GM12878 (cell line): ENCODE measurements around the gene CARD14. TPM values are rescaled to one million over a fixed set of nuclear protein-coding genes. Genes with fewer than 3 reads are reported as not detected.

ENCODE experiments used
- ATAC-seq: fragments of 200-7000 bp; cut with Tn5 transposase; 3 replicates; pipeline ENCODE4 v1.9.1; 2020; ENCODE audit warnings: mild to moderate bottlenecking, moderate library complexity
- BruUV-seq: library from RNA; stranded (reverse); fragments of 400-500 nt; replicated peaks from 2 replicates; lab custom pipeline; 2021; lab: Mats Ljungman, UMichigan
- CTCF ChIA-PET: fragments of 300-600 bp; sonication (Branson Sonifier 250); formaldehyde crosslinking; extraction: SDS; loops from one replicate; lab custom pipeline; 2021; ENCODE audit warnings: inconsistent platforms; lab: Yijun Ruan, JAX
- POLR2A ChIA-PET: fragments of 350-600 bp; formaldehyde crosslinking; extraction: SDS; loops from one replicate; lab custom pipeline; 2021; ENCODE audit warnings: inconsistent platforms; lab: Charles Lee
- RAD21 ChIA-PET: fragments of 300-600 bp; sonication (Branson Sonifier 250); formaldehyde crosslinking; loops from one replicate; lab custom pipeline; 2023; ENCODE audit warnings: antibody characterized with exemption; ENCODE audit not compliant: unreplicated experiment; lab: Charles Lee
- SMC1A ChIA-PET: fragments of 300-600 bp; sonication (Branson Sonifier 250); formaldehyde crosslinking; loops from one replicate; lab custom pipeline; 2023; ENCODE audit not compliant: unreplicated experiment, uncharacterized antibody; lab: Charles Lee
- DNase-seq: peaks from one replicate; pipeline ENCODE4 v3.0.0-alpha.2; 2011; ENCODE audit warnings: low read depth, low spot score
- FAIRE-seq: peaks from 3 replicates; lab custom pipeline; 2011; peaks lifted over from hg19 to GRCh38; lab: Jason Lieb, UNC
- H2AFZ ChIP-seq: 2 replicates; pipeline ENCODE4 v1.6.0; 2011; ENCODE audit warnings: low read depth, low read length, control low read depth; ENCODE audit not compliant: control insufficient read depth
- H3K27ac ChIP-seq: 2 replicates; pipeline ENCODE4 v1.5.1; 2011; ENCODE audit warnings: control low read depth; ENCODE audit not compliant: control insufficient read depth, insufficient read depth
- H3K27me3 ChIP-seq, 2 experiments: replicated peaks in 1 of 2; 2 replicates each; pipeline versions ENCODE4 v1.6.0 to v1.6.1; 2011; ENCODE audit warnings: low read length in 1 of 2; ENCODE audit not compliant: control insufficient read depth in 2 of 2, insufficient read depth in 2 of 2
- H3K36me3 ChIP-seq, 2 experiments: 2 replicates each; pipeline ENCODE4 v1.5.1; 2011; ENCODE audit warnings: low read length in 1 of 2; ENCODE audit not compliant: control insufficient read depth in 2 of 2, insufficient read depth in 2 of 2
- H3K4me1 ChIP-seq: 2 replicates; pipeline ENCODE4 v1.6.1; 2011; ENCODE audit warnings: mild to moderate bottlenecking, low read length, moderate library complexity, mixed read lengths; ENCODE audit not compliant: control insufficient read depth, insufficient read depth
- H3K4me2 ChIP-seq: 2 replicates; pipeline ENCODE4 v1.6.0; 2011; ENCODE audit warnings: control low read depth; ENCODE audit not compliant: control insufficient read depth, insufficient read depth
- H3K4me3 ChIP-seq: fragments of 200-600 bp; sonication (generic); 2 replicates; pipeline ENCODE4 v1.5.1; 2016
- H3K79me2 ChIP-seq: 2 replicates; pipeline ENCODE4 v1.6.0; 2011; ENCODE audit warnings: low read length; ENCODE audit not compliant: control insufficient read depth, insufficient read depth
- H3K9ac ChIP-seq: 2 replicates; pipeline ENCODE4 v1.8.0; 2011; ENCODE audit warnings: low read length, control low read depth, mixed read lengths; ENCODE audit not compliant: control insufficient read depth, insufficient read depth
- H3K9me3 ChIP-seq: replicated peaks from 3 replicates; pipeline ENCODE4 v1.5.1; 2011; ENCODE audit warnings: mild to moderate bottlenecking, low read length; ENCODE audit not compliant: control insufficient read depth, insufficient read depth
- H4K20me1 ChIP-seq: 2 replicates; pipeline ENCODE4 v1.6.0; 2011; ENCODE audit not compliant: control insufficient read depth, insufficient read depth
- BRCA1 ChIP-seq: IDR thresholded peaks from 2 replicates; pipeline ENCODE4 v1.6.1; 2011; ENCODE audit warnings: low read depth, low read length, improper control_type of control experiment
- HDAC6 ChIP-seq: fragments of 200-600 bp; sonication (generic); IDR thresholded peaks from one replicate; pipeline ENCODE4 v1.8.0; 2017; ENCODE audit warnings: antibody characterized with exemption; ENCODE audit not compliant: unreplicated experiment
- KDM1A ChIP-seq: fragments of 200-600 bp; sonication (generic); IDR thresholded peaks from 2 replicates; pipeline ENCODE4 v1.6.1; 2016; ENCODE audit warnings: borderline replicate concordance
- MTA3 ChIP-seq: IDR thresholded peaks from 2 replicates; pipeline ENCODE4 v1.6.1; 2012; ENCODE audit warnings: low read length, inconsistent platforms, borderline replicate concordance
- PAX8 ChIP-seq: fragments of 450-650 bp; IDR thresholded peaks from 2 replicates; pipeline ENCODE4 v1.6.1; 2017; ENCODE audit warnings: mild to moderate bottlenecking, moderate library complexity
- SREBF1 ChIP-seq: IDR thresholded peaks from 2 replicates; pipeline ENCODE4 v1.6.1; 2012; ENCODE audit warnings: mild to moderate bottlenecking, low read length
- ZNF687 ChIP-seq: fragments of 450-650 bp; IDR thresholded peaks from 2 replicates; pipeline ENCODE4 v1.6.1; 2017; ENCODE audit warnings: mild to moderate bottlenecking, moderate library complexity
- ZZZ3 ChIP-seq: IDR thresholded peaks from 2 replicates; pipeline ENCODE4 v1.6.1; 2011; ENCODE audit warnings: low read depth; ENCODE audit not compliant: control insufficient read depth, insufficient read length
- WGBS: methylation state at CpG from one replicate; pipeline ENCODE4 v1.1.6; 2016; ENCODE audit warnings: low lambda C conversion rate; ENCODE audit not compliant: insufficient replicate concordance, insufficient coverage; ENCODE audit errors: missing lambda C conversion rate; 5-methylcytosine and 5-hydroxymethylcytosine counted together
- in situ Hi-C: fragments of 300-500 bp; cut with MboI; formaldehyde crosslinking; loops from 9 replicates; pipeline ENCODE4 v1.14.3; 2018; ENCODE audit warnings: mixed read lengths
- intact Hi-C: fragments of 100-400 bp; cut with micrococcal nuclease; formaldehyde crosslinking; loops from one replicate; pipeline ENCODE4 v1.14.2; 2022; ENCODE audit not compliant: unreplicated experiment
- polyA plus RNA-seq, 11 experiments: library from polyadenylated mRNA; depleted of rRNA in 4 of 11; unstranded in 6 of 11; stranded (reverse) in 5 of 11; fragments of >200 nt; fragmentation: Nextera tagmentation in 4 of 11; fragmentation: Illumina TruSeq in 1 of 11; extraction: Ambion mirVana in 4 of 11; extraction: Trizol in 1 of 11; gene quantifications; 1 replicate in 1 of 11; 2 replicates in 10 of 11; pipeline versions ENCODE4 v1.2.1 to v1.2.3, GENCODE V29; 2011 to 2016; ENCODE audit warnings: inconsistent platforms in 2 of 11, missing spikeins in 2 of 11, low read depth in 1 of 11
- total RNA-seq, 4 experiments: library from RNA; depleted of rRNA in 3 of 4; stranded (reverse); fragments of >200 nt in 3 of 4; fragmentation: Illumina TruSeq in 1 of 4; extraction: Trizol in 1 of 4; gene quantifications; 2 replicates each; pipeline versions ENCODE4 v1.2.1 to v1.2.3, GENCODE V29; 2013 to 2021

The CARD14 gene
- total and polyA plus RNA-seq, 10 of the 15 experiments (the other 5 are each of a cell fraction or from before 2014, with no cell fraction given) = 0.08 to 0.15 TPM; not detected in 8

DNA sequence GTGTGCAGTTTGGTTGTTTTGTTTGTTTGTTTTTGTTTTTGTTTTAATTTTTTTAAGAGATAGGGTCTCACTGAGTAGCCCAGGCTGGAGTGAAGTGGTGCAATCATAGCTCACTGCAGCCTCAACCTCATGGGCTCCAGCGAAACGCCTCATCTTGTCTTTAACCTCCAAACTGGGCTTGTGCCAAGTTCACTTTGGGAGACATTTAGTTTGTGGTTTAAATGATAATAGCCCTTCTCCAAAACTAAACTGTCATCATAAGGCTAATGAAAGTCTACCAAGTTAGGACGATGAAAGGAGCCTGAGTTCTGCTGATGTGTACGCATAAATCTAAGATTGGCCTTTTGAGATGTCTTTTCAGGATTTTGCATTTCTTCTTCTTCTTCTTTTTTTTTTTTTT lies 6.5 kb upstream of the CARD14 start:
- no peak for TF ChIP-seq PAX8
- no peak for TF ChIP-seq HDAC6
- TF ChIP-seq ZZZ3 = no peak
- Histone ChIP-seq H3K79me2 (no peaks in the 10 kb centered on the region), H3K36me3 (no peaks in the 10 kb centered on the region), H3K4me1 (no peaks in the 10 kb centered on the region), H3K4me2 (no peak overlapping the region), H3K9me3 (no peaks in the 10 kb centered on the region), H2AFZ (no peak overlapping the region), H4K20me1 (no peaks in the 10 kb centered on the region), H3K9ac (no peak overlapping the region), H3K27me3 (no peaks in the 10 kb centered on the region), H3K4me3 (no peak overlapping the region), H3K27ac (no peak overlapping the region)
- ChIA-PET RAD21 (no interaction called here), CTCF (interaction anchor here (0.7 kb wide), 1 partner anchor 21 kb away, joined by 3 read pairs; no protein-coding TSS in a partner anchor), POLR2A (no interaction called here), SMC1A (interaction anchor here (1.2 kb wide), 1 partner anchor 17 kb away, joined by 3 read pairs; no protein-coding TSS in a partner anchor)
- WGBS = 78% methylated on average over 4 of the region's 4 CpGs
- in situ Hi-C loops (no loop called here), intact Hi-C loops (no loop called here)
- no peak for FAIRE-seq
- BruUV-seq = no TSS peak
- no peak for ATAC-seq
- DNase-seq = no peak

DNA sequence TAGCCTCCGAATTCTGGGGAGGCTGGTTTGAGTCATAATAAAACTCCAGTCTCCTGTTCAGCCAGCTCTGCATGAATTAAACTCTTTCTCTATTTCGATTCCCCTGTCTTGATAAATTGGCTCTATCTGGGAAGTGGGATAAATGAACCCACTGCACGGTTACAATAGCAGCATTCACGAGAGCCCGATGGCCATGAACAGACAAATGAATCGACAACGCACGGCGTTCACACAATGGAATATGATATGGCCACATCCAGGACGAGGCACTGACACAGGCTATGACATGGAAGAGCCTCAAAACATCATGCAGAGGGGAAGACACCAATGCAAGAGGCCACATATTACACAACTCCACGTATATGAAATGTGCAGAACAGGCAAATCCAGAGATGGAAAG lies 5.6 kb upstream of the CARD14 start:
- RAD21 ChIA-PET = no interaction called here
- H3K27ac ChIP-seq = no peak overlapping the region
- ATAC-seq = no peak

More for the DNA sequence above, 5.6 kb upstream of the CARD14 start:
- in situ Hi-C loops (no loop called here), intact Hi-C loops (no loop called here)
- H3K9ac ChIP-seq = no peak overlapping the region
- no peak overlapping the region for H2AFZ ChIP-seq
- BruUV-seq = no TSS peak
- no peak overlapping the region for H3K4me3 ChIP-seq
- CTCF ChIA-PET = no interaction called here
- no peaks in the 10 kb centered on the region for H3K27me3 ChIP-seq
- no peak for TF ChIP-seq MTA3
- no peak for TF ChIP-seq ZNF687
- TF ChIP-seq KDM1A = no peak
- TF ChIP-seq SREBF1 = no peak
- no peak for TF ChIP-seq BRCA1
- no peaks in the 10 kb centered on the region for H3K36me3 ChIP-seq
- no peak overlapping the region for H3K4me2 ChIP-seq
- SMC1A ChIA-PET = no interaction called here
- 43% methylated on average over 11 of the region's 11 CpGs for WGBS
- POLR2A ChIA-PET = no interaction called here
- H4K20me1 ChIP-seq = no peaks in the 10 kb centered on the region
- no peaks in the 10 kb centered on the region for H3K9me3 ChIP-seq
- FAIRE-seq = no peak
- no peak for DNase-seq
- H3K4me1 ChIP-seq = no peaks in the 10 kb centered on the region
- no peaks in the 10 kb centered on the region for H3K79me2 ChIP-seq
